EL (cell line): ENCODE measurements around the gene AFAP1.

Experiments
- DNase-seq: peaks from one replicate; pipeline ENCODE4 v3.0.0-alpha.2; 2016

Gene AFAP1

GRCh38 chr4:7939377-7940108 is at the start of gene AFAP1:
Gene AFAP1, minus strand, starts transcription at chr4:7939861. Its CDS starts 67,783 bp downstream, at chr4:7872078.
- DNase-seq = peak; percentile 88

GRCh38 chr4:7988437-7988836 is 48.8 kb upstream of the AFAP1 start:
- peak; percentile 74 for DNase-seq

DNA sequence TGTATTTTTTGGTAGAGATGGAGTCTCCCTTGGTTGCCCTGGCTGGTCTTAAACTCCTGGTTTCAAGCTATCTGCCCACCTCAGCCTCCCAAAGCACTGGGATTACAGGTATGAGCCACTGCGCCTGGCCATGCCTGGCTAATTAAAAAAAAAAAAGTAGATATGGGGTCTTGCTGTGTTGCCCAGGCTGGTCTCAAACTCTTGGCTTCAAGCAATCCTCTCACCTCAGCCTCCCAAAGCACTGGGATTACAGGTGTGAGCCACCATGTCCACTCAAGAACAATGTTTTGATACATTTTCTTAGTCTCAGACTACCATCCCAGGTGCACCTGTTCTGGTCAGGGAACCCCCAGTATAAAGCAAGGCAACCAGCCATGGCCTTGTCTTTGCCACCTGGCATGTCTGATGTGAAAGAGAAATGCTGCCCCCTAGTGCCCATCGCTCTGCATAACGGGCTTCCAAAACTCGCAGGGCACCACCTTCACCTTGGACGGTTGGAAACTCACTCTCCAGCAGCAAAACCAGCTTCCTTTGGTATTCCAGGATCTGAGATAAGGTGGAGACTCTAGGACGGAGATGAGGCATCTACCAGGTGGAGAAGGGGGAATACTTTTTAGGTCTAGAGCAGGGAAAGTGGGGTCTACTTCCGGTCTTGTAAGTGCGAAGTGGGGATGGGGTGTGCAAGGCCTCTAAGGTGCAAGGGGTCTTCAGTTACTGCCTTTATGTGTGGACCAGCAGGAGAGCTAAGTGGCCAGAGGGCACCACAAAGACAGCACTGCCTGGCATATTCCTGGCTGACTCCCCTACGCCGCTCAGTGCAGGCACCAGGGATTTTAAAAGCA is 47.7 kb upstream of the AFAP1 start:
- peak; percentile 73 for DNase-seq

DNA sequence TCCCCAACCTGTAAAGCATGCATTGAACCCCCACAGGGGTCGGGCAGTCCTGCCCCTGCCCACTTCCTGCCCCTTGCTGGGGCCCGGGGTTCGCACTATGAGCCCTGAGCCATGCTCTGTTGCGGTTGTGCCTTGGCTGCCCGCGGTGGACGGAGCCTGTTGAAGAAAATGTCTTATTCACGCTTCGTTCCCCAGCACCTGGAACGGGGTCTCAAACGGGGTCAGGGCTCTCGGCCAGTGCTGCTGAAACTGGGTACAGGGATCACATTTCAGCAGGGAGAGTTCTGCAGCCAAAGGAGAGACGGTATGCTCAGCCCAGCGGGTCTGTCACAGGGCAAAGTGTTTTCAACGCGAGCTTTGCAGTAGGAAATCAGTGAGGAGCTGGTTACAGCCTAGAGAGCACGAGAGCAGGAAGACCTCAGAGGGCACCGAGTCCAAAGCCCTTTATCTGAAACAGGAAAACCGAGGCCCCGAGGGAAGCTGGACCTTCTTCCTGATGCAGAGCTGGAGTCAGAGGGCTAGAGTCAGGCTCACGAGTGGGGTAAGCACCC is 46.3 kb upstream of the AFAP1 start:
- DNase-seq = no peak

DNA sequence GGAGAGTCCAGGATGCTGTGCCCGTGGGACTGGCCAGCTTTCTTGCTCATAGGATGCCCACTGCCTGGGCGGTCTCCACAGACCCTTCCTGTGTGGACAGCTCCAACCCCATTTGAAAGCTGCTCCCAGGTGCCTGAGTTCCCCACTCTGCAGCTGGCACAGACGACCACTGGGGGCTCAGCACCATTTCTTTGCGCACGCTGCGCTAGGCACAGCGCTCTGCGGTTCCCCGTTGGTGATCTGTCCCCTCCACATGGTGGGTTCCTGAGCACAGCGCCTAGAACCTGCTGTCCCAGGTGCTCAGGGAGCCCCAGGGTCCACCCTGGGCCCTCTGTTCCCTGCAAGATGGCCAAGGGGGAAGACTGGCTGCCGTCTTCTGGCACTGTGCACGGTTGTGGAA is 45.4 kb upstream of the AFAP1 start:
- no peak for DNase-seq

- no peak for DNase-seq
Measured at GRCh38 chr4:7984286-7984925, 44.7 kb upstream of the AFAP1 start.

GRCh38 chr4:7983296-7983695 is 43.6 kb upstream of the AFAP1 start:
- no peak for DNase-seq

- DNase-seq = no peak
Measured at GRCh38 chr4:7981738-7982394, 42.2 kb upstream of the AFAP1 start.

DNA sequence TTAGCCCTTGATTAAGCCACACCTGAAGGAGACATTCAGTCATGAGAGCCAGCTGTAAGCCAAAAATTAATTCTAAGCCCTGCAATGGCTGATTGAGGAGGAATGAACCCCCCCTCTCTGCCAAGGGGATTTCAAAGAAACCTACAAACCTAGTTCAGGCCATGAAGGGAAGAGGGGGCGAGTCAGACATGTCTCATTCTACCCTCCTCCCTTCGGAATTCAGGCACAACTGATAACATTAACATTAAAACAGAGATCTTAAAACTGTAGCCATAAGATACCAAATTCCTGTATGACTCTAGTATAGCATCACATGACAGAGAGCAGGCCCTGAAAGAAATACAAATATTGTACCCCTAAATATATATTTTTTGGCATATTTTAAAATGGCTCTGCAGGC is 40.4 kb upstream of the AFAP1 start:
- DNase-seq = peak; percentile 57

DNA sequence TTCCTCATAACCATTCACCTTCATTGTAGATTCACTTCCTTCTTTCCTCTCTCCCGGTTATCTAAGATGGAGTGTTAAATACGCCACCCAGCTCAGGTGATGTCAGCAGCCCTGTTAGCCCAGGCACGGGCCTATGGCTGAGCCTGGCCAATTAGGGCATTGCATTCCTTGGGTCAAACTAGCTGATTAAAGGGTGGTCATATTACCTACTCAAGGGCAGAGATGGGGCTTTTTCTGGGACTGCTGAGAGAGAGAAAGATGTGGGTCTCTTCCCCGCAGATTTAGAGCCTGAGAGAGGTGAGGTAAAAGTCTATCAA is 39.9 kb upstream of the AFAP1 start:
- no peak for DNase-seq

DNA sequence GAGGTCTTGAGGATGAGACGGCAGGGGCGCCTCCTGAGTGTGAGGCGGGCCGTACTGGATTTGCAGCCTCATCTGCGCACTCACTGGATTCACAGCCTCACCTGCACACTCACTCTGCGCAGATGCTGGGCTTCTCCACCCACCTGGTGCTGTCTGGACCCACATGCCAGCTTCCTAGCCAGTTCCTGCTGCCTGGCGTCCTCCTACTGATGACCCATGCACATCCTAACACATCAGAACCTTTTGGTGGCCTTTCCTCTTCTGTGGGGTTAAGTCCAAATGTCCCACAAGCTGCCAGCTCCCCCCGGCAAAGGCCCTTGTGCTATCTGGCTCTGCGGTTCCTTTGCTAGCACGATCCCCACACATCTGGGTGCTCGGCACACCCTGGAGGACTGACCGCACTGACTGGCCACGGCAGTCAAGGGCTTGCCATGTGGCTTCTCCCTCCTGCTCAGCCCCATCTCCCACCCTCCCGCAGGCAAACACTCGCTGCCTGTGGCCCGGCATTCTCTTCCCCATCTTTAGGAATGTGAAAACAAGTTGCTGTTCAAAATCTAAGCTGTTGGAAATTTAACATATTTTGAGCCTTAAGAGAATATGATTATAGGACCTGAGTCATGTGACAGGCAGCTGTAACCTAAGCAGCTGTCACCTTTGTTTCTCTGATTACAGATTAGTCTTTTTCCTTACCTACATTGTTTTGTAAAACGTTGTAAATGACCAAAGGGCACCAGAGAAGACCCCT is 39.4 kb upstream of the AFAP1 start:
- no peak for DNase-seq

DNA sequence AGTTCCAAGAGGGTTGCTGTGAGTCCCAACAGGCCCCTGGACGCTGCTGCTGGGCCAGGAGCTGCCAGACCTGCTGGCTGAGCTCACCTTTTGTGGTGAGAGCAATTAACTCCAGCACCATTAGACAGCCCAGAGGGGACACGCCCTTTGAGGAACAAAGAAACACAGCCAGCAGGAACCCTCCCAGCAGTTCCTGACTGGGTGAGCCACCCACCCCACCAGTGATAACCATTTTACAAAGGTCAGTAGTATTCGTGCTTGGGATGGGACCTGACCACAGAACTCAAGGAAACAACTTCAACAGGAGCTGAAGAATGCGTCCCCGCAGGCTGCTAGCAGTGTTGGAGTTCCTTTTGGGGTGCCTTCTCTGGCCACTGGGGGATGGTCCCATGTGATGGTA is 38.8 kb upstream of the AFAP1 start:
- DNase-seq = no peak

GRCh38 chr4:7976634-7977033 is 37.0 kb upstream of the AFAP1 start:
- no peak for DNase-seq

DNA sequence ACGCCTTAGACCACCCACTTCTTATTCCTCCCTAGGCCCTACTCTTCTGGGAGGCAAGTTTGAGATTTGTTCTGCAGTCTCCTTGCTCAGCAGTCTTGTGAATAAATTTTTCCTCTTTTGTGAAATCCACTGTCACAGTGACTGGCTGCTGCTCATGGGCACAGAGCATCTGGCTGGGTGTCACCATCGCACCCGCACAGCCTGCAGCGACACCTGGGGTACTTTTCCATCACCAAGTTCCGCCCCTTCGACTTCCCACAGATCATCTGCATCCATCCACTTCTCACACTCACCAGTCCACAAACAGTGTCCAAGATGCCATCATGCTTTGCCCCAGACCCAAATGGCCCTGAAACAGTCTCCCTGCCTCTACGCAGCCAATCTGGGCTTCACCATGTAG is 36.4 kb upstream of the AFAP1 start:
- DNase-seq = no peak

GRCh38 chr4:7974425-7974824 is 34.8 kb upstream of the AFAP1 start:
- DNase-seq = no peak

GRCh38 chr4:7973545-7973981 is 33.9 kb upstream of the AFAP1 start:
- DNase-seq = peak; percentile 75

DNA sequence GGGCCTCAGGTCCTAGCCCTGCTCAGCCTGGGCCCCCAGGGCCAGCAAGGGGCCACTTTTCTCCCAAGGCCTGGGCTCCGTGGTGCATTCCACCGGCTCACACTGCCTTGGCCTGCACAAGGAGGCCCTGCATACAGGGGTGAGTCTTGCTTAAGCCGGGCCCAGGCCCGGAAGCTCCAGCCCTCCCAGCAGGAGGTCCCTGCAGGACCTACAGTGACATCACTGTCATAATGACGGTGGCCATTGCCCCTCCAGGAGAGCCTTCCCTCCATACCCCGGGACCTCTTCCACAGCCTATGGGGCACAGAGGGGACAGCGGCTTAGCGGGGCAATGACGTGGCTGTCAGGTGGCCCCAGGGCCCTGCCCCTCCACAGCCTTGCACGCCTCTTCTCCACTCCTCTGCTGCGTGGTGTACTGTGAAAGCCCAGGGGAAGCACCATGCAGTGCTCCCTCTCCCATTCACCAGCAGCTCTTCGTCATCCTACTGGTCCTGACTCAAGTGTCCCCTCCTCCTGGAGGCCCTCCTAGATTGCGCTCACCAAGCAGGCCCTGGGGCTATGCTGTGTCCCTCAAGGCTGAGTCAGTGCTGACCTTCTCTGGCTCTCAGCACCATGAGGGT is 32.3 kb upstream of the AFAP1 start:
- DNase-seq = peak; percentile 52

DNA sequence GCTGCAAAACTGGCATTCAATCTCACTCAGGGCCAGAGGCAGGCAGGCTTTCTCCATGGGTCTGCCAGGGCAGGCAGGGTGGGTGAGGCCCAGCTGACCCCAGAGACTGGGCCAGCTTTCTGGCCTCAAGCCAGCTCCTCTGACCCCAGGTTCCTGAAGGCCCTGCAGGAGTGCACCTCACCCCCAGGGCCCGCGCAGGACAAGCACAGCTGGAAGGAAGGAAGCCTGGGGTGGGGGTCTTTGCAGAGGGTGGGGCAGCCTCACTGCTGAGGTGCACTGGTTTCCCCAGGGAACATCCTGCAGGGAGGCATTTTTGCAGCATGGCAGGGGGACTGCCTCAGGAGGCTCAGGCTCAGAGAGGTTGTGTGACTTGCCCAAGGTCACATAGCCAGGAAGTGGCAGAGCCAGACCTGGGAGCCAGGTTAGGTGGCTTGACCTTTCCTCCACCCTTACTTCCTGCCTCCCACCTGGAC is 31.5 kb upstream of the AFAP1 start:
- no peak for DNase-seq

DNA sequence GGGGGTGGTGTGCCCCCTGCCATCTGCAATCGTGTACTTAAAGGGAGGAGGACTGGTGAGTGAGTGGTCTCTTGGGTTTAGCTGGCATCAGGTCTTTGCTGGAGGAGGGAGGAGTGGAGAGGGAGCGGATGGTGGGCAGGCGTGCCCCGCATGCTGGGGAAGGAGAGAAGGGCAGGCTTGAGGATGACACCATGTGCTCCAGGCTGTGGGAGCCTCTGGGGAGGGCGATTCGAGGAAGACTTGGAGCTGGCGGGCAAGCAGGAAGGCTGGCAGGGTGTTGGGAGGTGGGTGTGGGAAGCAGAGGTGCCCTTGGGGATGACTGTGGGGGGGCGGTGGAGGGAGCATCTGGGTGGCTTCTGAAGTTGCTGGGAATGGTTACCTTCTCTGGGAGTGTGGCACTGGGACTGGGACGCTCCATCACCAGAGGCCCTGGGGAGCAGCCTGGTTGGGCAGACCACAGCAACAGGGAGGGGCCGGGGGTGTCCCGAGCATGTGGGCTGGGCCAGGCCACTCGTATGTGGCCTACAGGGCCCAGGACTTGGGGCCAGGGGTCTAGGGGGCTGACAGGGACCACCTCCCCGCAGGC is 30.8 kb upstream of the AFAP1 start:
- DNase-seq = no peak

DNA sequence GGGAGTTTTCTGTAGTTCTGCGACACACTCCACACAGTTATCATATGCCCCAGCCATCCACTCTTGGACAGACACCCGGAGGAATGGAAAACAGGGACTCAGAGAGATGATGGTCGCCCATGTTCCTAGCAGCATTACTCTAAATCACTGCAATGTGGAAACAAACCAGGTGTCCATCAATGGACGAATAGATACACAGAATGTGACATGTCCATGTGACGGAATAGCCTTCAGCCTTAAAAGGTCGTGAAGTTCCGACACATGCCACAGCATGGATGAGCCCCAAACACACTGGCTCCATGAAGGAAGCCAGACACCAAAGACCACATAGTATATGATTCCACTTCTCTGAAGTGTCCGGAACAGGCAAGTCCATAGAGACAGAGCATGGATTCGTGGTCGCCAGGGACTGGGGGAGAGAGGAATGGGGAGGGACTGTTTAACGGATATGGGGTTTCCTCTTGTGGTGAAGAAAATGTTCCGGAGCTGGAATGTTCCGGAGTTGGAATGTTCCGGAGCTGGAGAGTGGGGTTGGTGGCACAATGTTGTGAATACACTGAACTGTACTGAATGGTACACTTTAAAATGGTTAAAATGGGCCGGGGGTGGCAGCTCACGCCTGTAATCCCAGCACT is 28.7 kb upstream of the AFAP1 start:
- DNase-seq = no peak
